MM.1S (cell line): ENCODE data around the gene MANBA.

Experiments used
- DNase-seq: peaks from one replicate; pipeline ENCODE4 v3.0.0-alpha.2; 2015
- H2AFZ ChIP-seq: fragments of 300-600 bp; sonication (generic); 2 replicates; pipeline ENCODE4 v1.6.0; 2016; ENCODE audit warnings: antibody characterized with exemption, low read length
- H3F3A ChIP-seq: fragments of 300-600 bp; sonication (generic); 2 replicates; pipeline ENCODE4 v1.6.1; 2016; ENCODE audit warnings: mild to moderate bottlenecking, antibody characterized with exemption, low read length, moderate library complexity, mixed read lengths; ENCODE audit not compliant: insufficient read depth
- H3K27ac ChIP-seq: fragments of 300-600 bp; sonication (generic); 2 replicates; pipeline ENCODE4 v1.5.1; 2016; ENCODE audit warnings: mild to moderate bottlenecking, low read length
- H3K27me3 ChIP-seq: fragments of 300-600 bp; sonication (generic); replicated peaks from 2 replicates; pipeline ENCODE4 v1.6.0; 2016; ENCODE audit warnings: low read length; ENCODE audit not compliant: insufficient read depth
- H3K36me3 ChIP-seq: fragments of 300-600 bp; sonication (generic); replicated peaks from 2 replicates; pipeline ENCODE4 v1.6.1; 2016; ENCODE audit warnings: mild to moderate bottlenecking, low read length, mixed read lengths; ENCODE audit not compliant: insufficient read depth
- H3K4me1 ChIP-seq: fragments of 300-600 bp; sonication (generic); 2 replicates; pipeline ENCODE4 v1.6.1; 2016; ENCODE audit warnings: low read length, mixed read lengths
- H3K4me2 ChIP-seq: fragments of 300-600 bp; sonication (generic); 2 replicates; pipeline ENCODE4 v1.6.0; 2016; ENCODE audit warnings: low read depth, low read length
- H3K4me3 ChIP-seq: fragments of 300-600 bp; sonication (generic); 2 replicates; pipeline ENCODE4 v1.5.1; 2016; ENCODE audit warnings: low read length, mixed read lengths
- H3K79me2 ChIP-seq: fragments of 300-600 bp; sonication (generic); 2 replicates; pipeline ENCODE4 v1.6.1; 2016; ENCODE audit warnings: mixed run types, low read length, mixed read lengths
- H3K9ac ChIP-seq: fragments of 300-600 bp; sonication (generic); 2 replicates; pipeline ENCODE4 v1.6.1; 2016; ENCODE audit warnings: low read length, mixed read lengths
- H3K9me2 ChIP-seq: fragments of 300-600 bp; sonication (generic); replicated peaks from 2 replicates; pipeline ENCODE4 v1.6.1; 2016; ENCODE audit warnings: mild to moderate bottlenecking, low read length, mixed read lengths; ENCODE audit not compliant: insufficient read depth
- H3K9me3 ChIP-seq: fragments of 300-600 bp; sonication (generic); replicated peaks from 2 replicates; pipeline ENCODE4 v1.6.1; 2016; ENCODE audit warnings: mild to moderate bottlenecking, low read length, mixed read lengths; ENCODE audit not compliant: insufficient read depth
- H4K20me1 ChIP-seq: fragments of 300-600 bp; sonication (generic); 2 replicates; pipeline ENCODE4 v1.6.1; 2016; ENCODE audit warnings: mild to moderate bottlenecking, low read length, moderate library complexity, mixed read lengths; ENCODE audit not compliant: insufficient read depth
- EZH2 ChIP-seq: fragments of 300-600 bp; sonication (generic); optimal IDR thresholded peaks from 2 replicates; pipeline ENCODE3; 2017; ENCODE audit warnings: low read depth, mild to moderate bottlenecking, antibody characterized with exemption, low read length, mixed read lengths
- EZH2phosphoT487 ChIP-seq: fragments of 300-600 bp; sonication (generic); IDR thresholded peaks from 2 replicates; pipeline ENCODE4 v1.6.1; 2018; ENCODE audit warnings: antibody characterized with exemption, low read length
- TF ChIP-seq, protein P1 (sequence below): fragments of 300-600 bp; sonication (generic); IDR thresholded peaks from 2 replicates; pipeline ENCODE4 v1.5.1; 2016; ENCODE audit warnings: antibody characterized with exemption, low read length, mixed read lengths

MANBA gene

DNA sequence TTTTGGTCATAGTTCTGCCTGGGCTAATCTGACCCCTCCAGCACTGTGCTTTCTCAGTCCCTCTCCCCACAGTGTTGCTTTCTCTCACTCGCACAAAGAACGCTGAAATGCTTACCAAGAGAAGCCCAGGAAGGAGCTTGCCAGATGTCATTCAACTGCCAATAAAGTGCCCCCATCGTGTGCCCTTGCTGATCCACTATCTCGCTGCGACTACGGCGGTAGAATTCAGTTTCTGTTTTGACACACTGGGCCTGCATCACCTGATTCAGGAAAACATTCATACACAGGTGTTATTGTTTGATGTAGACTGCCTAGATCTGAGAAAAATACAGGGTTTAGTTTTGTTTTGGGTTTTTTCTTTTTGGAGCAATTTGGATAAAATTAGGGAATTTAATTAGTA is 121.2 kb downstream of the MANBA start:
- Histone ChIP-seq H3K4me1 (no peaks in the 10 kb centered on the region), H3K9me2 (no peaks in the 10 kb centered on the region), H3F3A (no peaks in the 10 kb centered on the region), H3K4me3 (no peak overlapping the region), H2AFZ (no peak overlapping the region), H3K27me3 (no peaks in the 10 kb centered on the region), H3K27ac (no peak overlapping the region), H3K4me2 (no peak overlapping the region), H3K36me3 (no peaks in the 10 kb centered on the region), H4K20me1 (no peaks in the 10 kb centered on the region), H3K9ac (no peak overlapping the region), H3K79me2 (no peaks in the 10 kb centered on the region), H3K9me3 (no peaks in the 10 kb centered on the region)
- TF ChIP-seq EZH2 = no peak
- TF ChIP-seq EZH2phosphoT487 = no peak
- TF ChIP-seq, protein P1, sequence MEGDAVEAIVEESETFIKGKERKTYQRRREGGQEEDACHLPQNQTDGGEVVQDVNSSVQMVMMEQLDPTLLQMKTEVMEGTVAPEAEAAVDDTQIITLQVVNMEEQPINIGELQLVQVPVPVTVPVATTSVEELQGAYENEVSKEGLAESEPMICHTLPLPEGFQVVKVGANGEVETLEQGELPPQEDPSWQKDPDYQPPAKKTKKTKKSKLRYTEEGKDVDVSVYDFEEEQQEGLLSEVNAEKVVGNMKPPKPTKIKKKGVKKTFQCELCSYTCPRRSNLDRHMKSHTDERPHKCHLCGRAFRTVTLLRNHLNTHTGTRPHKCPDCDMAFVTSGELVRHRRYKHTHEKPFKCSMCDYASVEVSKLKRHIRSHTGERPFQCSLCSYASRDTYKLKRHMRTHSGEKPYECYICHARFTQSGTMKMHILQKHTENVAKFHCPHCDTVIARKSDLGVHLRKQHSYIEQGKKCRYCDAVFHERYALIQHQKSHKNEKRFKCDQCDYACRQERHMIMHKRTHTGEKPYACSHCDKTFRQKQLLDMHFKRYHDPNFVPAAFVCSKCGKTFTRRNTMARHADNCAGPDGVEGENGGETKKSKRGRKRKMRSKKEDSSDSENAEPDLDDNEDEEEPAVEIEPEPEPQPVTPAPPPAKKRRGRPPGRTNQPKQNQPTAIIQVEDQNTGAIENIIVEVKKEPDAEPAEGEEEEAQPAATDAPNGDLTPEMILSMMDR = no peak
- no peak for DNase-seq

DNA sequence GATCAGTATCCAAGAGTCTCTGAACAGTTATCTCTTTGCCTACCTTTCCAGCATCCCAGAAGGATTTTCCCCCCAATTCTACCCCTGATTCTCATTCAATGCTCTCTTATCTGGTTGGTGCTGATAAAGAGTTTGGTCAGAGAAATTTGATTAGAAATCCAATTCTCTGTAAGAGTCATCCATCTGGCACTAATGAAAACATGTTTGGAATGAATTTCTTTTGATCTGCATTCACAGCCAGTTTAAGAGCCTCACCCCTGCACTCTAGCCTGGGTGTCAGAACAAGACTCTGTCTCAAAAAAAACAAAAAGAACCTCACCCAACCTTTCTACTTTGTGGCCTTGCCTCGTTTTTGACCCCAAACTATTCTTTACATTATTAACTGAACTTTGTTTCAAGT is 122.1 kb downstream of the MANBA start:
- Histone ChIP-seq H3K79me2 (no peaks in the 10 kb centered on the region), H3K9me2 (no peaks in the 10 kb centered on the region), H3K4me3 (no peak overlapping the region), H4K20me1 (no peaks in the 10 kb centered on the region), H2AFZ (no peak overlapping the region), H3K9ac (no peak overlapping the region), H3K4me1 (no peaks in the 10 kb centered on the region), H3K4me2 (no peak overlapping the region), H3K36me3 (no peaks in the 10 kb centered on the region), H3K27me3 (no peaks in the 10 kb centered on the region), H3F3A (no peaks in the 10 kb centered on the region), H3K27ac (no peak overlapping the region), H3K9me3 (no peaks in the 10 kb centered on the region)
- no peak for TF ChIP-seq EZH2
- no peak for TF ChIP-seq EZH2phosphoT487
- TF ChIP-seq, protein P1 = no peak
- no peak for DNase-seq

DNA sequence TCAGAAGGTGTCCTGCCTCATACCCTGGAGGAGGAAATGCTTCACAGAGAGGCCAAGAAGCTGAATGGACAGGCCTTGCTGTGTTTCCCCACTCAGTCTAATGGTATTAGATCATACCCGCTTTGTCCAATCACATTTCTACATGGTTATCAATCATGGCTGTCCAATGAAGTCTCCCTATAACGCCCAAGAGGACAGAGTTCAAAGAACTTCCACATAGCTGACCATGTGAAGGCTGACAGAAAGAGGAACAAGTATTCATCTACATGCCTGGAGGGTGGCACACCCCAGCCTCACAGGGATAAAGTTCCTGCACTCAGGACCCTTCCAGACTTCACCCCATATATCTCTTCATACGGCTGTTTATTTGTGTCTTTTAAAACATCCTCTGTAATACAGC is 123.4 kb downstream of the MANBA start:
- H3F3A ChIP-seq = no peaks in the 10 kb centered on the region
- no peaks in the 10 kb centered on the region for H3K9me3 ChIP-seq
- H3K79me2 ChIP-seq = no peaks in the 10 kb centered on the region
- H4K20me1 ChIP-seq = no peaks in the 10 kb centered on the region
- no peaks in the 10 kb centered on the region for H3K36me3 ChIP-seq
- no peak overlapping the region for H3K9ac ChIP-seq
- no peak overlapping the region for H3K4me3 ChIP-seq
- H2AFZ ChIP-seq = no peak overlapping the region
- H3K4me2 ChIP-seq = no peak overlapping the region
- TF ChIP-seq, protein P1 = no peak
- TF ChIP-seq EZH2 = no peak
- no peak for TF ChIP-seq EZH2phosphoT487
- no peaks in the 10 kb centered on the region for H3K27me3 ChIP-seq
- no peaks in the 10 kb centered on the region for H3K9me2 ChIP-seq
- H3K4me1 ChIP-seq = no peaks in the 10 kb centered on the region
- no peak overlapping the region for H3K27ac ChIP-seq
- no peak for DNase-seq

GRCh38 chr4:102633100-102633499 is 127.7 kb downstream of the MANBA start:
- Histone ChIP-seq H3K4me1 (no peaks in the 10 kb centered on the region), H3K4me2 (no peak overlapping the region), H3F3A (no peaks in the 10 kb centered on the region), H3K4me3 (no peak overlapping the region), H3K9ac (no peak overlapping the region), H3K9me2 (no peaks in the 10 kb centered on the region), H3K27me3 (no peaks in the 10 kb centered on the region), H4K20me1 (no peaks in the 10 kb centered on the region), H3K36me3 (no peaks in the 10 kb centered on the region), H3K9me3 (no peaks in the 10 kb centered on the region), H3K79me2 (no peaks in the 10 kb centered on the region), H2AFZ (no peak overlapping the region), H3K27ac (no peak overlapping the region)
- no peak for DNase-seq
- TF ChIP-seq, protein P1 = no peak
- TF ChIP-seq EZH2 (no peak), EZH2phosphoT487 (no peak)
